Measurements from ENCODE around the gene LGR6.
"Not testable (repeated sequence)": the region's sequence is repeated elsewhere in the genome, so short reads cannot be mapped to it uniquely, and the experiment has no call there.

Gene LGR6

GRCh38 chr1:202348005-202348508 lies 154.5 kb downstream of the LGR6 start:
- no peak for DNase-seq

GRCh38 chr1:202348509-202349205 lies 155.1 kb downstream of the LGR6 start, which contains the start of gene PPP1R12B:
PPP1R12B (plus strand) TSS chr1:202348699; CDS start chr1:202348852, 153 bp downstream.
- DNase-seq: peak; percentile 96

- DNase-seq: no peak
Observed at GRCh38 chr1:202349206-202349928, 155.8 kb downstream of the LGR6 start.

- no peak for DNase-seq
Observed at GRCh38 chr1:202351725-202352124, 158.1 kb downstream of the LGR6 start.

GRCh38 chr1:202352583-202353197 lies 159.1 kb downstream of the LGR6 start:
- DNase-seq: not testable (repeated sequence)

- no peak for DNase-seq
Observed at GRCh38 chr1:202355944-202356553, 162.4 kb downstream of the LGR6 start.

- DNase-seq: no peak
Observed at GRCh38 chr1:202357506-202357905, 163.9 kb downstream of the LGR6 start.

- no peak for DNase-seq
Observed at GRCh38 chr1:202361224-202361623, 167.6 kb downstream of the LGR6 start.

GRCh38 chr1:202361701-202362100 lies 168.1 kb downstream of the LGR6 start:
- DNase-seq: no peak

GRCh38 chr1:202362212-202362611 lies 168.6 kb downstream of the LGR6 start:
- no peak for DNase-seq

- DNase-seq: no peak
Observed at GRCh38 chr1:202365092-202365815, 171.7 kb downstream of the LGR6 start.

GRCh38 chr1:202367271-202367670 lies 173.7 kb downstream of the LGR6 start:
- no peak for DNase-seq
